Colon (tissue), 2 donors: Measurements from ENCODE around the gene LARP6.
"Not testable (repeated sequence)": the region's sequence is repeated elsewhere in the genome, so short reads cannot be mapped to it uniquely, and the experiment has no call there.

Experiments used
- FAIRE-seq: peaks from 2 replicates; lab custom pipeline; 2012; peaks lifted over from hg19 to GRCh38; lab: Jason Lieb, UNC
- donor health status: control.
- donor health status: control.

Gene LARP6

GRCh38 chr15:70853973-70854665, at the start of gene LARP6:
TSS of gene LARP6 (minus strand) at chr15:70854157. CDS start at chr15:70854088, 69 bp downstream.
- no peak for FAIRE-seq

- FAIRE-seq = no peak
Measured at GRCh38 chr15:70902107-70902506, 48.1 kb upstream of the LARP6 start.

DNA sequence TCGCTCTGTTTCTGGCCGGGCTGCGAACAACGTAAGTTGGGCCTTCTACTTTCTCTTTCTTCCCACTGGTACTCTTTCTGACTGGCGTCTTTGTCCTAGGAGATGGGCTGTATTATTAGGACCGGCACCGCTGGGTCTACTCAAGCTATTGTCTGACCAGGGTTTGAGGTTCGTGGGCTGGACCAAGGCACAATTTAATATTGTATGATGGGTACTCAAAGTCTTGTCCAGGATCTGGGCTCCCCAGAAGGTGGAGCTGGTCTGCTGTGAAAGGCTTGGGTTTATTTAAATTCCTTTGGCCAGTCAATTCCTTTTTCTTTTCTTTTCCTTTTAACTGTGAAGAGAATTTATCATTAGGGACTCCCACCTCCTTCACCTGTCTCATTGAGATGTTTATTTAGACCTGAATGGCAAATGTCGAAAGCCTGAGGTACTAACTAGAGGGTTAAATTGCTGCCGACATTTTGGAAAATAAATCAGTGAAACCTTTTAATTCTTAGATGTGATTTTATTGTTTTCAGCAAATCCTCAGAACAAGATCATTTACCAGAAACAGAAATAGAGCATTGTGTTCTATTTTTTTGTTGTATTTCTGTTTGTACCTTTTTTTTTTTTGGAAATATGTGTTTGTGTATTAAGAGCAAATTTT, 39.1 kb upstream of the LARP6 start:
- peak; percentile 66 for FAIRE-seq

DNA sequence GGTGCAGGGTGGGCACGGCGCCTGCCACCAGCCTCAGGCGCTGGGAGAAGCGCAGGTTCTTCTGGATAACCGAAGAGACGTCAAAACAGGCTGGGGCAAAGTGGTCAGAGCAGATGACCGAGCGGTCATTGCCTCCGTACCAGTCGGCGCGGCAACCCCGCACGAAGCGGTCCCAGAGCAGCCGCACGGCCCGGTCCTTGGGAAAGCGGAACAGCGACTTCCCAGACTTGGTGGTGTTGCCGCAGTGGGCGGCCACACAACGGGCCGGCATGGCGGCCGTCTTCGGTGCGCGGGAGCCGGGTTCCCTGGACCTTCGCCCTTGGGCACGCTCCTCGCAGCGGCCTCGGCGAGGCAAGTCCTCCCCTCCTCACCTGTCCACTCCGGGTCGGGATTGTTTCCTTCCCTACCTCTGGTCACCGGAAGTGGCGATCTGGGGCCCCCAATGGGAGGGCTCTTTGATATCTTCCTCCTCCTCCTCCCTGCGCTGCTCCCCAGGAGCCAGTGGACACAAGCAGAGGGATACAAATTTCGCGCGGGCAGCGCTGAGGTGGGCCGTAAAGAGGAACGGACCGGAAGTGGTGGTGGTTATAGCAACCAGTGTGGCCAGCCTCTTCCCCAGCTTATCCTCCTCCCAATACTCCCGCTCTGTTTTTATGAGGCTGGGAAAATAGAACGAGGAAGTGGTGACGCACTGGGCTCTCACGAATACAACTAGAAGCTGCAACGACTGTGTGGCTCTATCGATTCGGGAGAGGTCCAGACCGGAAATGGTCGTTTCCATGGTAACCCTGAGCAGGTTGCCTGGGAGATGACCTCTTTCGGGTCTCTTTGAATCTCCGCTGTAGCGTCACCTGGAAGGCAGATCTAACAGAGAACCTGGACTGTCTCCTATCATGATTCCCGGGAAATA, 38.3 kb upstream of the LARP6 start, which contains the start of the genes LRRC49 and THAP10:
TSS of gene LRRC49 (plus strand) at position 825 of the 910 bp plus-strand sequence. CDS start at position 894, 69 bp downstream.
TSS of gene THAP10 (minus strand) at position 432 of the 910 bp plus-strand sequence. CDS start at position 271, 161 bp downstream.
- FAIRE-seq = no peak

DNA sequence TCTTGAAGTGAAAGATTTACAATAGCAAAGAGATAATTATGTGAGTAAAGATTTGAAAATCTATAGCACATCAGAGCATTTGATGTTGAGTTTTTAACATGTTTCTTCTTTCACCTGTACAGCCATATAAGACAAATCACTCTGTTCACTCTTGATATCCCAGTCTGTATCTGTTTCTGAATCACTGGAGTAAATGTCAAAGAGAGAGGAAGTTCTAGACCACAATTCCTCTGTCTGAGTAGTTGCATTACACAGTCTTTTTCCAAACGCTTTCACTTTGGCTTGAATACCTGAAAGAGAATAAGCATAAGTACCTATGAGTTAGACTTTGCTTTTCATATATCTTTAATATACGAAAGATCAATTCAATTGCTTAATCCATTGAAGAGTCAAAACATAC, 28.4 kb upstream of the LARP6 start:
- no peak for FAIRE-seq

DNA sequence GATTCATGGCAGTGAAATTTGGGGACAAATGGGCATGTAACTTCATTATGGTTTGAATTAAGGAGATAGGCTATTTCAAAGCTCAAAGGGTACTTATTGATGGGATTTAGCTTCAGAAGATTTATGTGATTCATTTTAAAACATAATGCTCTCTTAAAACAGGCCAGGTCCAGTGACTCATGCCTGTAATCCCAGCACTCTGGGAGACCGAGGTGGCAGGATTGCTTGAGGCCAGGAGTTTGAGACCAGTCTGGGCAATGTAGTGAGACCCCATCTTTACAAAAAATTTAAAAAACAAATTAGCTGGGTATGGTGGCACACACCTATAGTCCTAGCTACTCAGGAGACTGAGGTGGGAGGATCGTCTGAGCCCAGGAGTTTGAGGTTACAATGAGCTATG, 26.8 kb upstream of the LARP6 start:
- no peak for FAIRE-seq

DNA sequence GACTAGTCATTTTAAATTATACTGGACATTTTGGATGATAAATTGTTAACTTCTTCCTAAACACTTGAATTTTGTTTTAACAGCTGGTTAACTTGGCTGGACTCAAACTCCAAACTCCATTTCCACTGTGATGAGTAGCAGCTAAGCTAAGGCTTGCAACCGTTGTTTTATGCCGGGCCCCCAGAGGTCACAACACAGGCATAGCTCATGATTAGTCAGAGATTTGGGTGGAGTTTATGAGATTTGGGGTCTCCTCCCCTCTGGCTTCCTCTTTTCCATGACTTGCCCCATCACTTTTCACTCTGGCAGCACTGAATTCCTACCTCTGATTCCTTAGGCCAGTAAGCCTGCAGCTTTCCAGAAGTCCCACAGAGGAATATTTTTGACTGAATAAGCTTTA, 25.4 kb upstream of the LARP6 start:
- FAIRE-seq = no peak

DNA sequence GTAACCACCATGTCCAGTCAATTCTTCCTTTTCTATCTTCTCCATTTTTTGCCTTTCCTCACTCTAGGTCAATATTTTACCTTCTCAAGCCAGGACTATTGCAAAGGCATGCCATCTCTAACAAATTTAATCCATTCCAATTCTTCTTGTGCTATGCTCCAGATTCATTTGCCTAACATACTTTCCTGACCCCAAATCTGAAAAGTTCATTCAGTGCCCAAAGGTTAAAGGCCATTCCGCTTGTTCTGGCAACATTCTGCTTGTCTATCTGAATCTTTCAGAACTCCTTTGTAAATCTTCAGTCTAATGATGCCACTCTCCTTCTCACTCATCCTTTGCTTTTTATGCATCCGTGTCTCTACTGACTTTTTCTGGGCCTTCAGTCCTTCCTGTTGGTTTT, 22.7 kb upstream of the LARP6 start:
- FAIRE-seq = no peak

DNA sequence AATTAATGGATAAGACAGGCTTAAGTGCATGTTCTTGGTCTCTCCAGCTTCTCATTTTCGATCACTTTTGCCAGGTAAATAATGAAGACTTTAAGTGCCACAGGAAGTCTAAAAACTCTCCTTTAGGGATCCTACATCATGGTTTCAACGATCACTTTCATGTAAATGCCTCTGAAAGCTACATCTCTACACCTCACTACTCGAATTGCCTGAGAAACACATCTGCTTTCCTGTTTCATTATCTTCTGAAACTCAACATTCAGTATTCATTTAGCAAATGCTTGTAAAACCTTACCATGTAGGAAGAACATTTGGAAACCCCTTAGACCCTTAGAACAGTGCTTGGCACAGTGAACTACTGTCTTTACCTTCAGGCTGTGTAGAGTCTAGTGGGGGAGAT, 22.1 kb upstream of the LARP6 start:
- no peak for FAIRE-seq

GRCh38 chr15:70875001-70875782, 21.2 kb upstream of the LARP6 start:
- FAIRE-seq = no peak

DNA sequence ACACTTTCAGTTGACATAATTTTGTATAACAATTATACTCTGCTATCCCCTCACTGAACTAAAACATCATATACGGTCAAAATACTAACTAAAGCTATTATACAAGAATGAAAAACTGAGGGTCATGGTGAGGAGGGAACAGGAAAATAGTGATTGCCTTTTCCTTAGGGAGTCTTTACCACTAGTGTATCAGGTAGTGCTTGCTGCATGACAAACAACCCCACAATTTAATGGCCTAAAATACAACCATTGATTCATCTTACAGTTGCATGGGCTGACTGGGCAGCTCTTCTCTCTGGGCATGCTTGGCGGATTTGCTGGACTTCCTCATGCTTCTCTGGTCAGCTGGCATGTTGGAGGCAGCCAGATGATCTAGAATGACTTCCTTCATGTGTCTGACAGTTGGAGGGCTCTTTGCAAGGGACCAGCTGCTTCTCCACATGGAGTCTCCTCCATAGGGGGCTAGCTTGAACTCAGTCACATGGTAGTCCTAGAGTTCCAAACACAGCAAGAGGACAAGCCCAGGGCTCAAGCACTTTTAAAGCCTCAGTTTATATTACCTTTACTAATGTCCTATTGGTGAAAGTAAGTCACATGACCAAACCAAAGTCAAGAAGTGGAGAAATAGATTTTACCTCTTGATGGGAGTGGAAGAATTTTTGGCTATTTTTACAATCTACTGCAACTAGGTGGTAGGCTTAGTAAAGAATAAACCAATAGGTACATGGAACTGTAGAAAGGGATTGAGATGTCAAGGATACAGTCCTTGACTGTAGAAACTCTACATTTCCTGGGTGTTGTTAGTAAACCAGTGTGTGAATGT, 19.5 kb upstream of the LARP6 start:
- no peak for FAIRE-seq

DNA sequence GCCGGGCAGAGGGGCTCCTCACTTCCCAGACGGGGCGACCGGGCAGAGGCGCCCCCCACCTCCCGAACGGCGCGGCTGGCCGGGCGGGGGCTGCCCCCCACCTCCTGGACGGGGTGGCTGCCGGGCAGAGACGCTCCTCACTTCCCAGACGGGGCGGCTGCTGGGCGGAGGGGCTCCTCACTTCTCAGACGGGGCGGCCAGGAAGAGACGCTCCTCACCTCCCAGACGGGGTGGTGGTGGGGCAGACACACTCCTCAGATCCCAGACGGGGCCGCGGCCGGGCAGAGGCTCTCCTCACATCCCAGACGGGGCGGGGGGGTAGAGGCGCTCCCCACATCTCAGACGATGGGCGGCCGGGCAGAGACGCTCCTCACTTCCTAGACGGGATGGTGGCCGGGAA, 17.5 kb upstream of the LARP6 start:
- FAIRE-seq = not testable (repeated sequence)

GRCh38 chr15:70870051-70870450, 16.1 kb upstream of the LARP6 start:
- FAIRE-seq = no peak

GRCh38 chr15:70869346-70869745, 15.4 kb upstream of the LARP6 start:
- FAIRE-seq = no peak

DNA sequence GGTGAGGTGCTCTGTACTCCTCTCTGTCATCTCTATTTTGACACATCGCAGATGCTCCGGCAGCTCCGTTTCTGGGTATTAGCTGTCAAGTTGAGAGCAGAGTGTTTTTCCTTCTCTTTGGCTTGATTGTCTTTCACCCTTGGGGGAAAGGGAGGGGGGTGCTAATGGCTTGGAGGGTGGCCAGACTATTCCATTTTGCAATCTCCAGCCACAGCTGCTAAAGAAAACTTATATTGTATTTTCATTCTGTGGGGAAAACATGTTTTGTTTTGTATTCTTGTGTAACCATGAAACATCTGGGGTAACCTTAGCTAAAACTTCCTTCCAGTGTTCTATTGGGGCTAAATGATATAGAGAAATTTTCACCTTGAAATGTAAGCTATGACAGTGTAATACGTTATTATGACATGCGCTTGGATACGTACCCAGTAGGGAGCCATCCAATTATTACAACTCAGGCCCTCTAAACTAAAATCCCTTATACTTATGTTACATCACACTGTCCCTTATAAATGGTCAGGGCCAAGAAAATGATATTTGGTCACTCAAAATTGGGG, 14.0 kb upstream of the LARP6 start:
- no peak for FAIRE-seq

GRCh38 chr15:70866982-70867641, 13.2 kb upstream of the LARP6 start:
- no peak for FAIRE-seq

DNA sequence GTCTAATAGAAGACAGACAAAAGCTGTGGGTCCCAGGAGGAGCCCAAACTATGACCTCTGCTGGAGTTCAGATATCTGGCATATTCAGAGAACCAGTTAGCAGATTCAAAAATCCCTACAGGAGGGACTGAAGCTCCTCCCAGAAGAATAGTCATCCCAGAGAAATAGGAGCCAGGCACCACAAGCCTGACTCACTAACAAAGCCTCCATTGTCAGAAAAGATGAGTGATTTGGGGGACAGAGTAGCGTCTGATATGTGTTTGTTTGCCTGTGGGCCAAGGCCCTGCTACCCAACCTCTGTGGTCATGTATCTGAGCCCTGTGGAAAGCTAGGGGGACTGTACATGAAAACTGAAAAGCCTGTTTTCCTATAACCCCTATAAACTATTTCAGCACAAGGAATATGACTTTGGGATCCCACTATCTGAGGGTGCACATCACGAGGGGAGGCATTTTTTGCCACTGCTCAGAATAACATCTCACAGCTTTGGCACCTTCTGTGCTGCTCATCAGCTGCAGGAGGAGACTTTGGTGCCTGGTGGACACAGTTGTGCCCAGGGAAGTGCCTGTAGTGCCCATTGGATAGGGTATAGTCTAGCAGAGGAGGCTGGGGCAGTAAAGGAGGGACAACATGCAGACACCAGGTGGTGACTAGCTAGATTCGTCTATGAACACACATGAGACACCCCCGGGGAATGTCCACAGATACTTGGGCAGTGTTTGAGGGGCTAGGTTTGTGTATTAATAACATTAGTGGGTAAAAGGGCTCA, 9.7 kb upstream of the LARP6 start:
- FAIRE-seq = no peak

DNA sequence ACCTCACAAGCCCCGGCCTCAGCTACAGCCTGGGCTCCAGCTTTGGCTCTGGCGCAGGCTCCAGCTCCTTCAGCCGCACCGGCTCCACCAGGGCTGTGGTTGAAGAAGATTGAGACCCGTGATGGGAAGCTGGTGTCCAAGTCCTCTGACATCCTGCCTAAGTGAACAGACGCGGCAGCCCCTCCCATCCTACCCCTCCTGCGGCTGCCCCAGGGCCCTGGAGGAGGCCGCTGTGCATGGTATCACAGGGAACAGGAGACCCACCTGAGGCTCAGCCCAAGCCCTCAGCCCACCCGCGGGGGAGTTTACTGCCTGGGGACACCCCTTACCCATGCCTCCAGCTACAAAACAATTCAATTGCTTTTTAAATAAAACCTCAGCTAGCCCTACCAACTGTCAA, 6.0 kb upstream of the LARP6 start:
- no peak for FAIRE-seq

GRCh38 chr15:70859322-70859908, 5.5 kb upstream of the LARP6 start:
- no peak for FAIRE-seq
